ENCODE measurements around the gene MYO1H. TPM values are rescaled to one million over a fixed set of nuclear protein-coding genes. Genes with fewer than 3 reads are reported as not detected.

MYO1H gene
- total and polyA plus RNA-seq, 2 experiments from 2014 or later: not detected

- no peak for ATAC-seq
Measured at GRCh38 chr12:109450980-109451379, 103.3 kb downstream of the MYO1H start.

More at GRCh38 chr12:109450980-109451379, 103.3 kb downstream of the MYO1H start:
- Histone ChIP-seq H3K4me2 (no peak overlapping the region), H4K20me1 (replicated peaks; ENCODE audit: insufficient read depth) (peaks cover 5% of the 10 kb centered on the region), H3K4me1 (ENCODE audit: insufficient read depth) (no peaks in the 10 kb centered on the region), H3K27ac (ENCODE audit: low read depth) (no peak overlapping the region; the same call in 1 of the 2 replicates), H3K36me3 (ENCODE audit: insufficient read depth) (peaks cover 29% of the 10 kb centered on the region), H3F3A (replicated peaks; ENCODE audit: low read depth) (no peaks in the 10 kb centered on the region), H3K27me3 (ENCODE audit: insufficient read depth) (no peaks in the 10 kb centered on the region), H2AFZ (no peak overlapping the region), H3K9me2 (ENCODE audit: insufficient read depth) (no peaks in the 10 kb centered on the region), H3K79me2 (replicated peaks; ENCODE audit: insufficient read depth) (peaks cover 21% of the 10 kb centered on the region; the same call in 1 of the 2 replicates), H3K4me3 (no peak overlapping the region)
- no peaks in the 10 kb centered on the region for H3K9me3 Mint-ChIP-seq
- no peak for TF ChIP-seq EZH2 (IDR thresholded peaks at IDR 0.05; ENCODE audit: low read depth, unreplicated experiment)
- no peak for TF ChIP-seq ZNF331 (CRISPR knock-in tag; IDR thresholded peaks at IDR 0.05; ENCODE audit: low read depth)
- TF ChIP-seq POLR2AphosphoS5 (IDR thresholded peaks at IDR 0.05; ENCODE audit: low read depth): no peak
- no peak for TF ChIP-seq REST (IDR thresholded peaks at IDR 0.05; ENCODE audit: unreplicated experiment)
- TF ChIP-seq NANOG (IDR thresholded peaks at IDR 0.05; ENCODE audit: borderline replicate concordance): no peak
- no peak for TF ChIP-seq ZNF462 (CRISPR knock-in tag; IDR thresholded peaks at IDR 0.05)
- no peak for TF ChIP-seq JUNB (IDR thresholded peaks at IDR 0.05; ENCODE audit: unreplicated experiment)
- TF ChIP-seq EZH2phosphoT487 (IDR thresholded peaks at IDR 0.05; ENCODE audit: unreplicated experiment): no peak
- TF ChIP-seq STAT1 (IDR thresholded peaks at IDR 0.05; ENCODE audit: unreplicated experiment): no peak
- TF ChIP-seq ETS1 (IDR thresholded peaks at IDR 0.05): no peak
- peaks cover 70% of the 10 kb centered on the region for H3K36me3 Mint-ChIP-seq (ENCODE audit: low read depth)
- peaks cover 1% of the 10 kb centered on the region for H3K27me3 Mint-ChIP-seq (ENCODE audit: insufficient read depth, low read depth, poor library complexity)
- no peak overlapping the region for H3K4me3 Mint-ChIP-seq
- no peaks in the 10 kb centered on the region for H3K4me1 Mint-ChIP-seq
- DNase-seq (ENCODE audit: low spot score): no peak
- H3K27ac Mint-ChIP-seq: peak overlapping the region; percentile 21; the same call in 1 of the 2 replicates

Data from GM23338 (cell line).